Cerebellar cortex (tissue), 1 donor: ENCODE results near the gene DTX3.

Experiments used
- DNase-seq: peaks from one replicate; pipeline ENCODE4 v3.0.0-alpha.2; 2015; ENCODE audit warnings: low spot score

Gene DTX3

DNA sequence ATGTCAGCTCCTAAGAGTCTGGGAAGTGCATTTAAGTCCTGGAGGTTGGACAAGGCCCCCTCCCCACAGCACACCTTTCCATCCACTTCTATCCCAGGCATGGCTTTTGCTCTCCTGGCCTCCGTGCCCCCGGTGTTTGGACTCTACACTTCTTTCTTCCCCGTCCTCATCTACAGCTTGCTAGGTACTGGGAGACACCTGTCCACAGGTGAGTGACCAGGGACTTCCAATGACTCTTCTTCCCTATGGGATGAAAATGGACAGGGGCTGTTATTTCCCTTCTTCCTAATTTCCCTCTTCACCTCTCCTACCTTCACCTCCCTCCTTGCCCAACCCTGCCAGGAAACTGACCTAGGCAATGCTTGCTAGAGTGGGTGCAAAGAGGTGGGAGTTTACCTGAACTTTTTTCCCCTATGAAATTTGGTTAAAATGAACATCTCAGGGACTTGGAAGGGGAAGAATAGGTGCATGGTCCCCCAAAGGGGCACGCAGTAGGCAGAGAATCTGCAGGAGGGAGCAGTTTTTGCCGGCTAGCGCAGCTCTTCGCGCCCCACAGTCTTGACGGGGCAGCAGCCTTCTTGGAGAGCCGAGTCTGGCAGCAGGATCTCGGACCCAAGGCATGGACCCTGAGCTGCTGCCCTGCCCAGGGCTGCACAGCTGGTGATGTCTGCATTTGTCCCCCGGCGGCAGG is 15.8 kb downstream of the DTX3 start:
- no peak for DNase-seq

DNA sequence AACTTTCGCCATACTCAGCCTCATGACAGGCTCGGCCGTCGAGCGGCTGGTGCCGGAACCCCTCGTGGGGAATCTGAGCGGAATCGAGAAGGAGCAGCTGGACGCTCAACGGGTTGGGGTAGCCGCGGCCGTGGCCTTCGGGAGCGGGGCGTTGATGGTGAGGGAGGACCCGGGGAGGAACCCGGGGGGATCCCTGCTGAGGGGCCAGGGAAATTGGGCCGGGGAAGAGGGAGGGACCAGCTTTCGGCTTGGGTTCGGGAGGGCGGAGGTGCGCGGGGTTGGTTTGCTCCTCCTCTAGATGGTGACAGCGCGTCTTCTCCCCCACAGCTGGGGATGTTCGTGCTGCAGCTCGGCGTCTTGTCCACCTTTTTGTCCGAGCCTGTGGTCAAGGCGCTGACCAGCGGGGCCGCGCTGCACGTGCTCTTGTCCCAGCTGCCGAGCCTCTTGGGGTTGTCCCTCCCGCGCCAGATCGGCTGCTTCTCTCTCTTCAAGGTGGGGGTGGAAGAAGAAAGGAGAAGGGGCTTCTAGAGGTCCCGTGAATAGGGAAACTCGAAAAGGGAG is 16.4 kb downstream of the DTX3 start:
- DNase-seq: no peak

DNA sequence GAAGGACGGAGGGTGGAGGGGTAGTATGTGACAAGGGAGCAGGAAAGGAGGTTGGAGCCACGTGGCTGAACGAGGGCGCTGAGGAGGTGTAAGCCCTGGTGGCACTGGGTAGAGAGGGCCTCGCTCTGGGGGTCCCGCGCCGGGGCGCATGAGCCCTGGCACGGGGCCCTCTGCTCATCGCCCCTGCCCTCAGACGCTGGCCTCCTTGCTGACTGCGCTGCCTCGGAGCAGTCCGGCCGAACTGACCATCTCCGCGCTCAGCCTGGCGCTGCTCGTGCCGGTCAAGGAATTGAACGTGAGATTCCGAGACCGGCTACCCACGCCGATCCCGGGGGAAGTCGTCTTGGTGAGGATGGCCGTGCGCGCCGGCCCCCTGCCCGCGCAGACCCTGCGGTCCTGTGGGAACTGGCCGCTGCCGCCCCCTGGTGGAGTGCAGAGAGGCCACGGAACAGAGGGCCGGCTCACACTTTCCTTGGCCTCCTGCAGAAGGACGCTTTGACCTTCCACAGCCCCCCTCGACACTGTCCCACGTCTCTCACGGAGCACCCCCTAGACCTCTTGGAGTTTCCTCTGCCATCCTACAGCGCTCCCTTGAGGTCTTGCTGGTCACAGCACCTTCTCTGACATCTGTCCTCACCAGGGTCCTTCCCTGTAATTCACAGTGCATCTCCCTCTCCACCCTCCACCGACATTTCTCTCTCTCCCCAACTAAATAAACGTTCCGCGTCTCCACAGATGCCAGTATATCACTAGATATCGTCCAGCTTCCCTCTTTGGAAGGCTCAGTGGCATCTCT is 17.1 kb downstream of the DTX3 start:
- peak; percentile 54 for DNase-seq

DNA sequence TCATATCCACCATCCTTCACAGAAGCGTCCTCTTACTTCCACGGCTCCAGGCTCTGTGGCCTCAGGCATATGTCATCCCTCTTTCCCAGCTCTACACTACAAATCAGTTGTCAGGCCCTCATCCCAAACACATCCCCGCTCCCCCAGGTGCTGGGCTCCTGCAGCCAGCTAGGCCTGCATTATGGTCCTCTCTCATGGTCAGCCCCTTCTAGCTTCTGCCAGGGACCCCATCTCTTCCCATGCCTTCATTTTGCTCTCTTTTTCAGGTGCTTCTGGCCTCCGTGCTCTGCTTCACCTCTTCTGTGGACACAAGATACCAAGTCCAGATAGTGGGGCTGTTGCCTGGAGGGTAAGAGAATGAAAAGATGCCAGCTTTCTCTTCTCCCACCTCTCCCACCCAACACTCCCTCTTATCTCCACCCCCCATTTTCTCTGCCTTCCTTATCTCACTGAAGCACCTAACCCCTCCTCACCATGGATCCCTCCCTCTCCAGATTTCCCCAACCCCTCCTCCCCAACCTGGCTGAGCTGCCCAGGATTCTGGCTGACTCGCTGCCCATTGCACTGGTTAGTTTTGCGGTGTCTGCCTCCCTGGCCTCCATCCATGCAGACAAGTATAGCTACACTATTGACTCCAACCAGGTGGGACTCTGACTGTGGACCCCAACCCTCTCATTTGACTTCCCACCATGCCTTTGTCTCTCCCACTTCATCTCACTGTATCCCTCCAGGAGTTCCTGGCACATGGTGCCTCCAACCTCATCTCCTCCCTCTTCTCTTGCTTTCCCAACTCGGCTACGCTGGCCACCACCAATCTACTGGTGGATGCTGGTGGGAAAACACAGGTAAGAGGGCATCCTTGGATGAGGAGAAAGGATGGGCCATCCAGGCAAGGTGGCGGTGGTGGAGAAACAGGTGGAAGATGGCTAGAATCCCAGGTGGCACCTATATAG is 17.9 kb downstream of the DTX3 start:
- DNase-seq: no peak

DNA sequence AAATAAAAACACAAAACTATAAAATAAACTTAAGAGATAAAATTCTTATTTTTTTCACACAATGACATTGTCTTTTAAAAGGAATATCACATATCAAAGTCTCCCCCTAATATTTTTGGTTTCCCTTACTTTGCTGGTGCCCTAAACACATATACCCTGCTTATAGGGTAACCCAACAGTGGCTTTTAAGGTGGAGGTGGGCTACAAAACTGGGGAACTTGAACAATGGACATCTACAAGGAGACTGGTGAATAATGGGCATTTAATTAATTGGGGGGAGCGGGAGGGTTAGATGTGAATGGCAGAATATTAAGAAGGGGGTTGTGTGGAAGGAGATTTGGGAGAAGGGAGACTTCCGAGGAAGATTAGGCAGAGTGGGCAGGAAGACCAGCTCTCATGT is 18.8 kb downstream of the DTX3 start:
- DNase-seq: no peak

DNA sequence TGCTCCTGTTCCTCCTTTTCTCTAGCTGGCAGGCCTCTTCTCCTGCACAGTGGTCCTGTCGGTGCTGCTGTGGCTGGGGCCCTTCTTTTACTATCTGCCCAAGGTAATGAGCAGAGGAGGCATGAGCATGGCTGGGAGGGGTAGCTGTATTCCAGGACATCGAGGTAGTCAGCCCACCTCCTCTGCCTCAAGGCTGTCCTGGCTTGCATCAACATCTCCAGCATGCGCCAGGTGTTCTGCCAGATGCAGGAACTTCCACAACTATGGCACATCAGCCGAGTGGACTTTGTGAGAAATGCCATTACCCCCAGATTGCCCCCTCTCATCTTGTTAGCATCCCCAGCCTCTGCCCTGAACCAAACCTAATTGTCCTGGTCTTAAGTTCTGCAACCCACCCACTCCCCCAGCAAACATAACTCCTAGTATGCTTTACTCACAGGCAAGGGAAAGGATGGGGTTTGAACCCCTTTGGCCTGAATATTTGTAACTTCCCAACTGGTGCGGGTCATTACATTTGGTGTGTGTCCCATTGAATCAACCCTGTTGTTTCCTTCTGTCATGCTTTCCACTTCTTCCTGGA is 19.3 kb downstream of the DTX3 start:
- no peak for DNase-seq

DNA sequence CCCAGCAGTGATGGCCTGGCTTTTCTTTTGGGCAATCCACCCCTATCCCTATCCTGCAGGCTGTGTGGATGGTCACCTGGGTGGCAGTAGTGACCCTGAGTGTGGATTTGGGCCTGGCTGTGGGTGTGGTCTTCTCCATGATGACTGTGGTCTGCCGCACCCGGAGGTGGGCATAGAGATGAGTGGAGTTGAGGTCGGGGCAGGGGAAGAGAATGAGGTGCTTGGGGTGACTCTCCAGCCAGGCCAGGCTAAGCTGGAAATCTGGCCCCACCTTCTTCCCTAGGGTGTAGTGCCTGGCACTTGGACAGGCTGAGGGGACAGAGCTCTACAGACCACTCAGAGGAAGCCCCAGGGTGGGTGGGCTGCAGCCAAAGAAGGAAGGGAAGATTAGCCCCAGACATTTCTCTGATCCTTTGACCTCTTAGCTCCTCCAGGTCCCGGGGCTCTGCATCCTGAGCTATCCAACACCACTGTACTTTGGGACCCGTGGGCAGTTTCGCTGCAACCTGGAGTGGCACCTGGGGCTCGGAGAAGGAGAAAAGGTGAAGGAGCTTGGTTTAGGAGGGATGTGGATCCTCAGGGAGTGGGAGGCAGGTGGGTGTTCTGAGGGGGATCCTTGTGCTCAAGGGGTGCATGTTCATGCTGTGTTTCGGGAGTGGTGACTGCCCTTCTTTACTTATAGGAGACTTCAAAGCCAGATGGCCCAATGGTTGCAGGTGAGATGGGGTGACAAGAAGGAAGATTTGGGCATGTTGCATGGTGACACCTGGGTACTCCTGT is 20.0 kb downstream of the DTX3 start:
- DNase-seq: no peak

DNA sequence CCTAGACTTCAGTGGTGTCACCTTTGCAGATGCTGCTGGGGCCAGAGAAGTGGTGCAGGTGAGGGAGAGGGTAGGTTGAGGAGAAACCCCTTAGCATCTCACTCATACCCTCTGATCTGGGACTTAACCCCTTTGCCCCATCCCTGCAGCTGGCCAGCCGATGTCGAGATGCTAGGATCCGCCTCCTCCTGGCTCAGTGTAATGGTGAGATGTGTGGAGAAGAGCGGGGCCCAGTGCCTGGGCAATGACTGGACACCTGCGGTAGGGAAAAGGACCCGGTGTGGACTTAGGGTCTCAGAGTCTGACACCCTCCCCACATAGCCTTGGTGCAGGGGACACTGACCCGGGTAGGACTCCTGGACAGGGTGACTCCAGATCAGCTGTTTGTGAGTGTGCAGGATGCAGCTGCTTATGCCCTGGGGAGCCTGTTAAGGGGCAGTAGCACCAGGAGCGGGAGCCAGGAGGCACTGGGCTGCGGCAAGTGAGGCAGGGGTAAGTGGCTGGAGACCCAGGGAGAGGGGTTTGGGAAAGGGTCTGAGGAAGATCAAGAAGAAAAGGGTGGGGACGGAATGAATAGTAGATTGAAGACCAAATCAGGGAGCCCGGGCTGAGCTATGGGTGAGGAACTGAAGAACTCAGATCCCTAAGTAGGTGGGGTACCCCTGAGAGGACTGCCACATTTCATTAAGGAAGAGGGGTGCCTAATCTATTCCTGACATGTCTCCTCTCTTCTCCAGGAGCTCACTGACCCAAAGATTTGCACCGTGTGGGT is 20.8 kb downstream of the DTX3 start:
- DNase-seq: no peak

DNA sequence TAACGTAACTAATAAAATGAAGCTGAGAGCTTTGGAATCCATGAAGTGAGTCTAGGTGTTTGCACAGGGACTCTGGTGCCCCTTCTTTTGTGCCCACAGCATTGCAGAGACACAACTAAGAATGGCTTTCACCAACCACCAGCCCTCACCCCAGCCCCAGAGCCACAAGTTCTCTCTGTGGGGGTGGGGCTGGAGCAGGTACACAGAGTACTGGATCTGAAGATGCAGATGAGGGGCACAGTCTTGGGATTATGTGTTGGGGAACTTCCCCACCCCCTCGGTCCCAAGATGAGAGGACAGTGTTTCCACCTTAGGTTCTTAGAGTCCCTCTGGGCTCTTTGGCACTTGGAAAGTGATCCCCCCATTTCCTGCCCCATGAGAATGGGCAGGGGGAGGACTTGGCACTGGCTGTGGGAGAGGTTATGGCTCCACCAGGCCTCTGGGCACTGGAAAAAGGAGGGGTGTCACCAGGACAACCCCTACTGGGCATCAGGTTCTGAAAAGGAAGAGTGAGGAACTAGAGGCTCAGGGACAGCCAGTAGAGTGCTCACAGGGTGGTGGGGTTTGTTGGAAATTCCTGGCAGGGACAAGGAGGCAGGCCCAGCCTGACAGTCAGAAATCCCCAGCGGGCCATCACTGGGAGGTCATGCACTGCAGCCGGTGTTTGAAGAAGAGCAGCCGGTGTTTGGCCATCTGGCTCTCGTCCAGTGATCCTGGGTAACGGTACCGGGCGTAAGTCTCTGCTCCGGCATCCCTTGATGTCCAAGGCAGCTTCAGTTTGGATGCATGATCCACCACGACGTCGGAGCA is 21.7 kb downstream of the DTX3 start:
- no peak for DNase-seq

DNA sequence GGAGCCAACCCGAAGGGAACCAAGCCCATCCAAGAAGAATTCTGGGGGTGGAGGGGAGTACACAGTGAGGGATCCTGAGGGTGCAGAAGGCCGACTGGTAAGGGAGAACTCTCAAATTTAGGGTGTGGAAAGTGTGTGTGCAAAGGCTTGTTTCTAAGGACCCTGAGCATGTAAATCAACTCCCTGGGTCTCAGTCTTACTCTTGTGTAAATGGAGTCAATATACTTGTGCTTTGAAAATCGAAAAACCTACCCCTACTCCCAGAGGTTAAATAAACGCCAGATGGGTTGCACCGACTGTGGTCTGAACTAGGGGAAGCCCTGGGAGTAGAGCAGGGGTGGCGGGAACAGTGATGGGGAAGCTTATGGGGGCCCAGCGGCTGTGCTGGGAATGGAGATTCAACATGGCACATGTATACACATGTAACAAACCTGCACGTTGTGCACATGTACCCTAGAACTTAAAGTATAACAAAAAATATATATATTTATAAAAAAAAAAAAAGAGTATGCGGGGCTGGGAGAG is 22.4 kb downstream of the DTX3 start:
- no peak for DNase-seq

DNA sequence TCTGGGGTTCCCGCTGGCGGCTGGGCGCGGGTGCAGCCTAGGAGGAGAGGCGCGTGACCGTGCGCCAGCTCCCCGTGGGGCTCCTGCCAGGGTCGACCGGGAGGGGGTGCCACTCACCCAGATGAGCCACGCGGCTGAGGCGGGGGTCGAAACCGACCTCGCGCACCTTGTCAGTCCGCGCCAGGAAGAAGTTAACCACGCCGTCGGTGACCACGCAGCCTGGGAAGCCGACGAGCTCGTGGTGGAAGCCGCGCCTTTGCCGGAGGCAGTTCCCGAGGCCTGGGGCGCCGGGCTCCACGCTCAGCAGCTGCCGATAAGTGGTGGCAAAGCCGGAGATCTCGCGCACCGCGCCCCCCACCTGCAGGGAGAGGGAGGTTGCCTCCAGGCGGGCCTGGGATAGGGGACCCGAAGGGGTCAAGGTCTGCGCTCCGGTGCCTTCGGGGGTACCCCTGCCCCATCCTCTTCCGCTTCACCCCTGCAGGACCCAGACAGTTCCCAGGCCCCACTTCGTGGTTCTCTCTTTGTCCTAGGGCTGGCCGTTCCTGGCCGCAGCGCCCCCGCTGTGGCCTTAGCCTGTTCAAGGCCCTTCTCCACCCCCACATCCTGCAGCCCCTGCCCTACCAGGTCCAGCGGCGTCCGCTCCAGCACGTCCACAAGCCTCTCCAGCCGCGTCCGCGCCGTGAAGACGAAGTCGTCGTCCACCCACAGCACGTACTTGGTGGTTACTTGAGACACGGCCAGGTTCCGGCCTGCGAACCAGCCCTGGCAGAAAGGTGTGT is 23.1 kb downstream of the DTX3 start:
- peak; percentile 35 for DNase-seq

DNA sequence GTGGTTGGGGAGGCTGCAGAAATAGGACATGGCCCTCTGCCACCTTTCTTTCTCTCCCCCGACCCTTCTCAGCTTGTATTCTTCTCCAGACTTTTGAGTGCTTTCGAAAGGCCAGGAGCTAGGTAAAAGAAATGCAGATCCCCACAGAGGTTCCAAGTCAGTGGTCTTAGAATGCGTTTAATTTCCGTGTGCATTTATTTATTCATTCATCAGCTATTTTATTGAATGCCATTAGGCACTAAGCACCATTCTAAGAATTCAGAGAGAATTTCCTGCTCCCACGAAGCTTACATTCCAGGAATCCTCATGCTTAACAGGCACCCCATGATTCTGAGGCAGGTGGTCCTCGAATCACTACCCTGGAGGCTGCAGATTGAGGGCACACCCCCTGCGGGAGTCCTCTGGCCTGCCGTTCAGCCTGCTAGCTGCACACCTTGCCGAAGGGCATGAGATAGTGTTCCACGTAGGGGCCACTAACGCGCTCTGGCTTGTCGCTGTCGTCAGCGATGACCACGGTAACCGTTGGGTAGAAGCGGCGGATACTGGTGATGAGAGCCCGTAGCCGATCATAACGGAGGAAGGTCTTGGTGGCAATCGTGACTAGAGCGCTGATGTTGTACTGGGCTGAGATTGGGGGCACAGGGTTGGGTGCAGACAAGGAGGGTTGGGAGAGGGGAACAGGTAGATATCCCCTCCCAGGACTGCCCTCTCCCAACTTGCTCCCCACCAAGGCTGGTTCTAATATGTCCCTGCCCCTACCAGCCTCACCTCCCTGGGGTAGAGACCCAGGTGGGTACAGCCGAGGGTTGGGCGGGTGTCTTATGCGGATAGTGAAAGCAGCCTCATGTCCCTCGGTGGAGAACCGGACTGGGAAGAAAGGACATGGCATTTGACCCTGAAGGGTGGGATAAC is 23.9 kb downstream of the DTX3 start:
- DNase-seq: no peak

DNA sequence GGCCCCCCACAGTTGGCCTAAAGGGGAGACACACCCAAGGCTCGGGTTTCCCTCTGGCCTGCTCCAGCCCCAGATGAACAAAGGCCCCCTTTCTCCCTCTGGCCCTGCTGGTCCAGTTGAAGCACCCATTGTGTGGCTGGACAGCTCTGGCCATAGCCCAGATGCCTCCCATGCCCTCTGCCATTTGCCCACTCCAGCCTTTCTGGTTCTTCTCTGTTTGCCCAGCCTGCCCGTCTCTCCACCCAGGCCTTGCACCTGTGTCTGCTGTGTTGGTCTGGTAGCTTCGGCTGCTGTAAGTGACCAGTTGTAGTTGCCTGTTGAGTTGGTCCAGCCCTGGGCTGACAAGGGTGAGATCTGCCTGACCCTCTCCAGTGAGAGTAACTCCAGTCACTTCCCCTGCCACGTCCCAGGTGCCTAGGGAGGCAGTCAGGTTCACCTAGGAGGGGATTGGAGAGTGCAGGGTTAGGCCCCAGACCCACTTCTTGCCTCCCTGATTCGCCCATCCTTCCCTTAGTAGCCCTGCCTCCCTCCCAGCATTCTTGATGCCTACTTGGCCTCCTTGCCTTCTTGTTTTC is 25.4 kb downstream of the DTX3 start:
- DNase-seq: no peak

DNA sequence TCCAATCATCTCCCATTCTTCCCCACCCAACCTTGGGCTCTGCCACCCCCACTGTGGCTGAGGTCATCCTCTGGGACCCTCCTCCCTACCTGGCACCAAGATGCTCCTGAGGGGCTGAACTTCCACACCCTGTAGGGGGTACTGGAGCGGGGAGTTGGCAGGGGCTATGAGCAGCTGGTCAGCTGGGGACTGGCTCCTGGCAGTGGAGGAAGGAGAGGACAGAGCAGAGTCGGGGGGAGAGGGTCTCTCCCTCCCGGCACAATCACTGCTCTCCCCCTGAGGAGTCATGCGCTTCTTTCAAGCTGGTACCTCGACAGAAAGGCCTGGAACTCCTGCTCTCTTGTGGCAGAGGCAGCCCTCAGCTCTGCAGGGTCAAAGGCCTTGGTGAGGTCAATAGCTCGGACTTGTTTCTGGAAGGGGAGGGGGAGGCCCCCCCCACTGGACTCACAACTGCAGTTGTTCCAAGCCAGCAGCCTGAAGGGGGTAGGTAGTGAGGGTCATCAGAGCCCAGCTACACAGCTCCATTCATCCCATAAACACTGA is 26.3 kb downstream of the DTX3 start:
- no peak for DNase-seq

DNA sequence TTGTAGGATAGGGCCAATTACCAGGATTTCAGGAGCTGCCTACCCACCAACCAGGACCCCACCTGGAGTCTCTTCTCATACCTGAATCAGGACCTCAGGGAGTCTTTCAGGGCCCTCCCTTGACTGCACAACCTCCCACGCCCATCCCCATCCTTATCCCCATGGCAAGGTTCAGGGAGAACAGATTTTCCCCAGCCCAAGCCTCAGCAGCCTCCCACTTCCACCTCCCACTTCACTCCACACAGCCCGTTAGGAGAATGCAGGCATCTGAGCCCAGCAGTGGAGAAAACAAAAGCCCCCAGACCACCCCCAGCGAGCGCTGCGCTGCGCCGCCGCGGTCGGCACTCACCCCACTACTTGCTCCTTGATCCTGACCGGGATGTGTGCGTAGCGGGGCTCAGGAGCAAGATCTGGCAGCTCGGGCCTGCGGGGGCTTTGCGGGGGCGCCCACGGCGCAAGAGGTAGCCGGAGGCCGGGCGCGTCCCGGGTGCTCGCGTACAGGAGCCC is 27.0 kb downstream of the DTX3 start:
- DNase-seq: no peak
